T-helper 22 cell (primary cell): Measurements from ENCODE around the gene CPLANE1.

ENCODE experiments used
- DNase-seq: peaks from one replicate; pipeline ENCODE4 v3.0.0-alpha.2; 2020; ENCODE audit warnings: low read depth

CPLANE1 gene

GRCh38 chr5:37064442-37064841 is 184.7 kb downstream of the CPLANE1 start:
- DNase-seq, result no peak

- DNase-seq, result no peak
Measured at GRCh38 chr5:37063739-37064138, 185.4 kb downstream of the CPLANE1 start.

- DNase-seq, result no peak
Measured at GRCh38 chr5:37060030-37060429, 189.1 kb downstream of the CPLANE1 start.

GRCh38 chr5:37056762-37057161 is 192.4 kb downstream of the CPLANE1 start:
- DNase-seq, result no peak
